GM19035 (cell line): Measurements from ENCODE around the gene TFDP1.
"Not testable (repeated sequence)": the region's sequence is repeated elsewhere in the genome, so short reads cannot be mapped to it uniquely, and the experiment has no call there.

Source experiments
- ATAC-seq: cut with Tn5 transposase; IDR thresholded peaks from one replicate; pipeline ENCODE4 v1.9.1; 2021; ENCODE audit not compliant: unreplicated experiment

Gene TFDP1

GRCh38 chr13:113613789-113614379 lies 29.3 kb downstream of the TFDP1 start:
- no peak for ATAC-seq

GRCh38 chr13:113616281-113616906 lies 31.8 kb downstream of the TFDP1 start:
- ATAC-seq: no peak

GRCh38 chr13:113616991-113617749 lies 32.6 kb downstream of the TFDP1 start:
- ATAC-seq: no peak

- no peak for ATAC-seq
Measured at GRCh38 chr13:113617961-113618360, 33.4 kb downstream of the TFDP1 start.

- no peak for ATAC-seq
Measured at GRCh38 chr13:113618455-113618854, 33.9 kb downstream of the TFDP1 start.

- no peak for ATAC-seq
Measured at GRCh38 chr13:113620036-113620796, 35.7 kb downstream of the TFDP1 start.

- ATAC-seq: no peak
Measured at GRCh38 chr13:113621046-113621445, 36.5 kb downstream of the TFDP1 start.

GRCh38 chr13:113621498-113621897 lies 36.9 kb downstream of the TFDP1 start:
- not testable (repeated sequence) for ATAC-seq

- ATAC-seq: not testable (repeated sequence)
Measured at GRCh38 chr13:113621986-113622550, 37.5 kb downstream of the TFDP1 start.

GRCh38 chr13:113622791-113623490 lies 38.4 kb downstream of the TFDP1 start:
- ATAC-seq: no peak

- no peak for ATAC-seq
Measured at GRCh38 chr13:113623491-113624234, 39.1 kb downstream of the TFDP1 start.

- no peak for ATAC-seq
Measured at GRCh38 chr13:113624235-113624587, 39.7 kb downstream of the TFDP1 start.

GRCh38 chr13:113624640-113625304 lies 40.2 kb downstream of the TFDP1 start:
- ATAC-seq: not testable (repeated sequence)

GRCh38 chr13:113625965-113626721 lies 41.6 kb downstream of the TFDP1 start:
- no peak for ATAC-seq

GRCh38 chr13:113627136-113627535 lies 42.6 kb downstream of the TFDP1 start:
- no peak for ATAC-seq

- ATAC-seq: no peak
Measured at GRCh38 chr13:113628291-113629270, 44.0 kb downstream of the TFDP1 start.

GRCh38 chr13:113629866-113630265 lies 45.3 kb downstream of the TFDP1 start:
- ATAC-seq: no peak
